GM19043 (cell line): ENCODE data around the gene KLK12.

ENCODE experiments used
- ATAC-seq: cut with Tn5 transposase; IDR thresholded peaks from one replicate; pipeline ENCODE4 v1.9.1; 2021; ENCODE audit warnings: low read depth; ENCODE audit not compliant: unreplicated experiment

KLK12 gene, protein sequence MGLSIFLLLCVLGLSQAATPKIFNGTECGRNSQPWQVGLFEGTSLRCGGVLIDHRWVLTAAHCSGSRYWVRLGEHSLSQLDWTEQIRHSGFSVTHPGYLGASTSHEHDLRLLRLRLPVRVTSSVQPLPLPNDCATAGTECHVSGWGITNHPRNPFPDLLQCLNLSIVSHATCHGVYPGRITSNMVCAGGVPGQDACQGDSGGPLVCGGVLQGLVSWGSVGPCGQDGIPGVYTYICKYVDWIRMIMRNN

DNA sequence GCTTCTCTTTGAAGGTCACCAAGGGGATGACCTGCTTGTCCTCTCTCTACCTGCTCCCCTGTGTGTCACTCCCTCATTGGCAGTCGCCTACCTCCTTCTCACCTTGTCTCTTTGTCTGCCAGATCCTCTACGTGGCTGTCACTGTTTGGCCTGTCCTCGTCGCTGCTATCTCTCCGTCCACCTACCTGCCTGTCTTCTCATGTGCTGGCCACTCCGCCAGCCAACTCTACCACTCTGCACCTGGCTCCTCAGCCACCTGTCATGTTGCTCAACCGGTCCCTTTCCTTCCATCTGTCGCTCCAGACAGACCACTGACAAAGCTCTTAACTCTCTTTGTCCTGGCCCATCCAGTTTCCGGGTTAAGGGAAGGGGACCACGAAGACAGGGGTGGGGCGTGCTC, at the start of gene KLK12:
Gene KLK12, minus strand, starts transcription at position 299 of the 400 bp plus-strand sequence. CDS start 381 bp downstream, outside the sequence.
- ATAC-seq: no peak

DNA sequence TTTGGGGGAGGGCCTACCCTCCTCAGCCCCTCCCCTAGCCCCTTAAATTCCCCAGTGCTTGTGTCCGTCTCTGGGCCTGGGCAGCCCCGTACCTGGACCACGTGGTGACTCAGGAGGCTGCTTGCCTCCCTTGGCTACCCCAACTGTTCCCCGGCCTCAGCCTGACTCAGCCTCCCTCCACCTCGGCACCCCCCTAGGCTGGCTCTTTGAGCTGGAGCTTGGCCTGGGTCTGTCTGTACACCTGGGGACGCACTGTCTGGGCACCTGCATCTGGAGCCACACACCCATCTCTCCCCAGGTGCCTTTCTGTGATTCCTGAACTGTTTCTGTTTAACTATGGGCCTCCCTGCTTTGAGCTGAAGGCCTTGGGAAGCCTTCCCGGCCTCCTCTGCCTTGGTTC, 49.7 kb upstream of the KLK12 start:
- ATAC-seq: no peak

DNA sequence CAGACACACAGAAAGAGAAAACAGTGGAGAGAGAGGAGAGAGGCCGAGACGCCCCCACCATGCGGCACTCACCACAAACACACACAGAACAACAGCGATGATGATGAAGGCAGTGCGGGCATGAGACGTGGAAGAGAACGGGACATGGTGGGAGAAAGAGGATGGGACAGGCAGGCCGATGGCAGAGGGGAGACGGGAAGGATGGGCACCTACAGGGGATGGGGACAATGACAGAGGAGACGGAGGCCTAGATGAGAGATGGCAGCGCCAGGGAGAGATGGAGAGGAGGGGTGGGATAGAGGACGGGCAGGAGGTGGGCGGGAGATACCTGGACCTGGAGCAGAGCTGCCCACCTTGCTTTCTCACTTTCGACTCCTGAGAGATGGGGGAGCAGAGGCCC, 49.0 kb upstream of the KLK12 start:
- ATAC-seq: no peak

DNA sequence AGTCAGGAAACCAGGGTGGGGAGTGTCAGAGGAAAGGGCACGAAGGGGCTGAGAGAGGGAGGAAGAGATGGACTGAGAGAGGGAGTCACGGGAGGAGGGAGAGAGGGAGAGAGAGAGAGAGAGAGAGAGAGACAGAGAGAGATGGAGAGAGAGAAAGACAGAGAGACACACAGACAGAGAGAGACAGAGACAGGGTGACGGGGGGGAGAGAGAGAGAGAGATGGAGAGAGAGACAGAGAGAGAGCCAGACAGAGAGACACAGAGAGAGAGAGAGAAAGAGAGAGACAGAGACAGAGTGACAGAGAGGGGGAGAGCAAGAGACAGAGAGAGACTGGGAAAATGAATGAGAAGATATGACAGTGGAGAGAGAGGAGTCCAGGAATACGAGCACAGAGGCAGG, 48.4 kb upstream of the KLK12 start:
- ATAC-seq: no peak

DNA sequence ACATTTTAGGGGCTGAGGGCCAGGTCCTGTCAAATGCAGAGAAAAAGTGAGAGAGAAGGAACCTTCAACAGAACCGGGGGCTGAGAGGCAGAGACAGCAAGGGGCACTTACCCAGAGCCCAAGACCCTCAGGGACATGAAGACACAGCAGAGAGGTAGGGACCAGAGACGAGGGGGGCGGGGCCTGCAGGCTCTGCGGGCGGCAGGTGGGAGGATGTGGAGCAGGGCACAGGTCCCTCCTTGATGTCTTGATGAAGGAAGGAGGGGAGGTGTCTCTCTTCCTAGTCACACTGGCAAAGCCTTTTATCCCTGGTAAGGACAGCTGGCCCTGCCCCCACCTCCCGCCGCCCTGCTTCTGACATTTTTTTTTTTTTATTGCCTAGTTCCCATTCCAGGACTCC, 47.8 kb upstream of the KLK12 start, which contains the start of gene KLK14:
Gene KLK14, minus strand, starts transcription at position 277 of the 400 bp plus-strand sequence. Its CDS starts 273 bp downstream, at position 4.
- no peak for ATAC-seq

DNA sequence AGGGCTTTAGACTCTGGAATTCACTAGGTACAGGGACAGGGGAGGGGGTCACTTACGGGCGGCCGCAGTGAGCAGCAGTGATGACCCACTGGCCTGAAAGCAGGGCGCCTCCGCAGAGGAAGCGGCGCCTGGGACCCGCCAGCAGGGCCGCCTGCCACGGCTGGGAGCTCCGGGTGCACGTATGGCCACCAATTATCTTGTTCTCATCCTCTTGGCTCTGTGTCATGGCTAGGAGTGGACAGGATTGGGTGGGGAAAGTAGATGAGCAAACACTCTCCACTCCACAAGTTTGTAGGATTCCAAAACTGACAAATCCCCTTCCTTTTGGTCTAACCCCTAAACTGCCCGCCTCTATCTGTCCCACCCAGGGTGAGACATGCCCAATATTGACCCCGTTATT, 46.7 kb upstream of the KLK12 start:
- ATAC-seq: no peak

DNA sequence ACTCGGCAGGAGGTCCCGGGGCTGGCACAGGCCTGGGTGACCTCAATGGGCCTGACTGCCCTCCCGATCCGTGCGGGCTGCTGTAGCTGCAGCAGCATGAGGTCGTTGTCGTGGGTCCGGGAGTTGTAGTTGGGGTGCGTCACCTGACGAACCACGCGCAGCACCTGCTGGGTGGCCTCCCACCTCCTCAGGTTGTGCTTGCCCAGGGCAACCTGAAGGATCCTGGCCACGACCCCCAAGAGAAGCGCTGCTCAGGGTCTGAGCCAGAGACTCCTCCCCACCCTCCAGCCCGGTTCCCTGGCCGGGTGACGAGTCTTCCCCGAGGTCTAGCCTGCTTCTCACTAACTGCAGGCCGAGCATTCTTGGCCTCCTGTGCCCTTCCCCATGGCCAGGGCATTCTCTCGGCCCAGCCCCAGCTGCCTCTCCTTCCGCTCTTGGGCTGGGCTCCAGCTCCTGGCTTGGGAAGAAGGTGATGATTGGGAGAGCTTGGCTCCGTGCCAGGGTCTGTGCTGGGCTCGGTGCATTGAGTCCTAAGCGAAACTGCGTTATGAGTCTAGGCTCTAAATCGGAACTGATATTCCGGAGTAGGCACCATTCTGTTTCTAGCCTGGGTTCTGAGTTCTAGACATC, 44.8 kb upstream of the KLK12 start:
- no peak for ATAC-seq

DNA sequence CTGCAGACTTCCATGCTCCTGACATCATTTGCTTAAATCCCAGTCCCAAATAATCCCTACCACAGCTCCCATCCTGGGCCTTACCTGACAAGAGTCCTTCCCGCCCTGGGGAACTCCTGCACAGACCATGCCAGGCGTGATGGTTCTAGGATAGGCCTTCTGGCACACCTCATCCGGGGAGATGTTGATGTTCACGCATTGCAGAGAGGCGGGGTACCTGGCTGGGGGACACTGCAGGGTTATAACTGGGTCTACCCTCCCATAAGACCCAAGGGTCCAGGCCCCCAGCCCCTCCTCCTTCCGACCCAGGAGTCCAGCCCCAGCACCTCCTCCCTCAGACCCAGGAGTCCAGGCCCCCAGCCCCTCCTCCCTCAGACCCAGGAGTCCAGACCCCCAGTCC, 43.9 kb upstream of the KLK12 start:
- no peak for ATAC-seq

DNA sequence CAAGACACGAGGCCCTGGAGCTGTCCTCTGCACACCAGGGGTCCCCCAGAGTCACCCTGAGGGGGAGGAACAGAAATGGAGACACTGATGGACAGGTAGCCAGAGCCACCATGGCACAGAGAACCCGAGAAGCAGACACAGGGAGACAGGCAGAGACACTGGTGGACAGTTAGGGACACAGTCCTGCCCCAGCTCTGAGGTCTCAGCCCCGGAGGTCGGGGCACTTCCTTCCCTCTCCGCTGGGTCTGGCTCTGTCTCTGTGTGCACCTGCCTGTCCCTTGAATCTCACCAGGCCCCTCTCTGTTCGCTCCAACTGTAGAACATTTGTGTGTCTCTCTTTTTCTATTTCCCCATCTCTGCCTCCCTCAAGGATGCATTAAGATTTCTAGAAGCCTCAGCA, 43.3 kb upstream of the KLK12 start:
- no peak for ATAC-seq

DNA sequence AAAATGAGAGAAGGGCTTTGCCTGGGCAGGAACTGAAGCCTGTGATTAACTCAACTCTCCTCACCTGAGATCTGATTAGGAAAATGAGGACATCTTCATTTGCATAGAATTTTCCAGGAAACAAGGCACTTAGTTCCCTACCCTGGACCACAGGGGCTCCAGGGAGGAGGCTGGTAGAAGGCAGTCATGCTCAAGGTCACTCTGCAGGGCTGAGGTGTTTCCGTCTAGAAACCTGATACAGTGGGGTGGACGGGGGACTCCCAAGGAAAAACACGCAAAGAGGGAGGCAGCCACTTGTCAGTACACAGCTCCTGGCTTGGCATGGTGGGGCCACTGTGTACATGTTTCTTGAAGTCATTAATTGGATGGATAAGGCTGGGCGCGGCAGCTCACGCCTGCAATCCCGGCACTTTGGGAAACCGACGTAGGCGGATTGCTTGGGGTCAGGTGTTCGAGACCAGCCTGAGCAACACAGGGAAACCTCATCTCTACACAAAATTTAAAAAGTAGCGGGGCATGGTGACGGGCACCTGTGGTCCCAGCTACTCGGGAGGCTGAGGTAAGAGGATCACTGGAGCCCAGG, 41.9 kb upstream of the KLK12 start:
- no peak for ATAC-seq

DNA sequence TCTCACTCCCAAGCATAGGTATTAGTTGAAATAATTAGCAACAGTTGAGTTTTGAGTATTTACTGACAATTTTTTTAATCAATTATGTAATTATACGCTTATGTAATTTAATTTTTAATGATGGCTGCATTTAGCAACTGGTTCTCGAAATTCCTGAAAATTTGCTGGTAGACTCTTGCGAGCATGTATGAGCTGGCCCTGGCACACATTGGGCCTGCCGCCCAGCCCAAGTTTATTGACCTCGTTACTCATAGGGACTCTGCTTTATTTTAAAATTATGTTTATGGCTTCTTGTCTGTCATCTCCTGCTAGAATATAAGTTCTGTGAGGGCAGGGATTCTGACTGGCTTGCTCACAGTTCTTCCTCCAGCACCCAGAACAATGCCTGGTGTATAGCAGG, 41.2 kb upstream of the KLK12 start:
- no peak for ATAC-seq

DNA sequence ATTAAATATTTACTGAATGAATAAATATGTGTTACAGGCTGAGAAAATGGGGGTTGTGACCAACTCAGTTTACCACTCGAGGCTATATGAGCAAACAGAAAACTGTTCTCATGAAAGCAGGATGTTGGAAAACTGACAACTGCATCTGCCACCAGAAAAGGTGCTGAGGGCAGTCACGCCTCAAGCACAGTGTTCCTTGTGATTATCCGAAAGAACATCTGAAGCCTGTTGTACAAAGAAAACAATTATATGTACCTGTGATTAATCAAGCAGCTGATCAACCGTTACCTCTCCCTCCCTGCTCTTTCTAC, 36.2 kb upstream of the KLK12 start:
- no peak for ATAC-seq

DNA sequence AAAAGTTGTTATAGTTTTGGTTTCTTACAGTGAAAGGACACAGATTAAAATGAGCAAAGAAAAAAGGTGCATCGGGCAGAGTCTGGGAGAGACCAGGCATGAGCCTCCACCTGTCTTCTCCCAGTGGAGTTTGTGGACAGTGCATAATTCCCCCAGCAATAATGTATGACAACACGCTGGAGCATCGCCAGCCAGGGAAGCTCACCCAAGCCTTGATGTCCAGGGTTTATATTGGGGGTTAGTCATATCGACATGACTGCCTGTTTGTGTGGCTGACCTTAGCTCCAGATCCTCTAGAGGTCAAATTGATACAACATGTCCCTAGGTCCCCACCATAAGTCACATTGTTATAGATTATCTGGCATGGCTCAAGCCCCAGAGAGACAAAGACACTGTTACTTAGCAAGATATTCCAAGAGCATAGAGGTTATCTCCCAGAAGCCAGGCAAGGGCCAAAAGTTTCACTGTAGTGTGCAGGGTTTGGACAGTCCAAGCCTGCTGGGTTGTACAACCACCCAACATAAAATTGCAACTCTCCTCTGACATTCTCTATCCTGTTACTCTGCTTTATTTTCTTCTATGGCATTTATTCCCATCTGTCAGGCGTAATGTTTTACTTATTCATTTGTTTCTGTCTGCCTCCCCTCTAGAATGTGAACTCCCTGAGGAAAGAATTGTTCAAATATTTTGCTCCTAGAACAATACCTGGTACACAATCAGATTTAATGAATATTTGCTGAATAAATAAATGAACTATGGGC, 35.7 kb upstream of the KLK12 start:
- no peak for ATAC-seq

DNA sequence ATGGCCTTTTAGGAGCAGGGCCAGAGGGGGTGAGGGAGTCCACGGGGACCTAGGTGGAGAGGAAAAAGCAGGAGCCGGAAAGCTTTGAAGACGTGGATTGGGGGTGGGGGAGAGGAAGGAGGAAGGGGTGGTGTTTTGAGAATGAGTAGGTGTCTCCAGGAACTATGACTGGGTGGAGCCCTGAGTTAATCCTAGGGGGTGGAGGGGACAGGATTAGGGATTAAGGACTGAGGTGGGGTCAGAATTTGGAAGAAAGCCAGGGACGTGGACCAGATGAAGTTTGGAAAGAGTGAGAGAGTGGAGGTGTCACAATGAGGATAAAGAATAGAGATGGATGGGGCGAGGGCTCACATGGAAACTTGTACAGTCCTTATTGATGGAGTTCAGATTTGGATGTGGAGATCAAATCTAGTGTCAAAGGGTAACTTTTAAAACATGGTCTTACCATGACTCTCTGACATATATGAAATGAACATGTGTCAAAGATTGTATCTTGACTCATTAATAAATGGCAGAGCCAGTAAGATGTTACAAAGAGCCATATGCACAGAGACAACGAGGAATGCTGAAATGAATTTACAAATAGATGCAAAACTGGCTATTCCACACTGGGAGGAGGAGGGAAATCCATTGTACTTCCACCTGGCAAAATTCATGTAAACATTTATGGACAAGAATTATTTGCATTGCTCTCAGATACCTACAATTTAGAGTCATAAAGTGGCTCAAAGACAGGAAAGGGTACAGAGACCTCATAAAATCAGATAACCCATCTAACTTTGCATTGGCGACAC, 31.8 kb upstream of the KLK12 start:
- ATAC-seq: no peak

DNA sequence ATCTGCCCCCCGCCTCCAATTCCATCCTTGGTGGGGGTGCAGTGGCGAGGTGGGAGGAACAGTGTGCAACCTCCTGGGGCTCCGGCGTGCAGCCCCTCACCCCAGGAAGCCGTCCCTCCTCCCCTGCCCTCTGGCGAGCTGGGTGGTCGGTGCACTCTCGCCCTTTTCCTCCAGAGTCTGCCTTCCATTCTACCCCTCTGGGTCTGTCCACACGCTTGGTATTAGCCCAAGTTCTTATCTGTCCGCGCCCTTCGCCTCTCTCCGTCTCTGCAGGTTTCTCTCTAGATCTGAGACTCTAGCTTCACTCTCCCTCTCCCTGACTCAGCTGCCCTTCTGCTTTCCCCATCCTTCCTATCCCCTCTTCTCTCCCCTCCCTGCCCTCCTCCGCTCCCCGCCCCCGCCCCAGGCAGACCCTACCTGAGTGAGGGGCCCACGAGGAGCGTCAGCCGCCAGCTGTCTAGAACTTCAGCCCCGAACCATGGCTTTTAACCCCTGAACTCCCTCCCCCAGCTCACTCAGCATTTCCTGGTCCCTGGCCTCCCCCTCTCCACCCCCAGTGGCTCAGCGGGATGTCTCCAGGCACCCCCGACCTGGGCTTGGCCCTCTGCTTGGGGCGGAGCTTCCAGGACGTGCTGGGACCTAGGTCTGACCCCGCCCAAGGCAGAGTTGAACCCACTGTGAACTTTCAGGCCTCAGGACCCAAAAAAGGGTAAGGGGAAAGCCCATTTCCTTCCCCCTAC, 30.6 kb upstream of the KLK12 start:
- ATAC-seq: no peak

DNA sequence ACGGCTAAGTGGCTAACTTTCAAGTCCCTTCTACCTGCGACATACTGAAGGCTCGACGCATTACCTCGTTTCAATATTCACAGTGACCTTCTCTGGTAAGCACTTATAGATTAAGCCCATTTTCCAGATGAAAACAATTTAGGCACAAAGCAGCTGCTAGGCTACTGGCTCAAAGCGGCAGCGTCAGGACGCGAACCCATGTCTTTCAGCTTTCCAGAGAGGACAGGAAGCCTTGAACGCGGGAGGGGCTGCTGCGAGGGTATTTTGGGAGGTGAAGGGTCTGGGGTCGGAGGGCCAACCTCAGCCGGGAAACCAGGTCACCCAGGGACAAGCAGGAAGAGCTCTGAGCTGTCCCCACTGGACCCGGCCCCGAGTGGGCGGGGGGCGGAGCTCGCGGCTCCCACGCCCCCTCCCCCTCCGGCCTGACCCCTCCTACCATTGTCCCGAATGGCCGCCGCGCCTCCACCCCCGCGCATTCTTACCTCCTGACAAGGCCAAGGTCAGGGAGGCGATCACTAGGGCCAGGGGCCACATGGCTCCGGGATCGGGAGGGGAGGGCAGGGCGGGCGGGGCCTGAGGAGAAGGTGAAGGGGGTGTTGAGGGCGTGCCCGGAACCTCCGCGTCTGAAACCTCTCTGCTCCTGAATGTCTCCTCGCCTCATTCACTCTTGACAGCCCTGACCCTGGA, 29.9 kb upstream of the KLK12 start, which contains the start of gene KLK13:
Gene KLK13, minus strand, starts transcription at position 559 of the 687 bp plus-strand sequence. Its CDS starts 25 bp downstream, at position 534.
- no peak for ATAC-seq

DNA sequence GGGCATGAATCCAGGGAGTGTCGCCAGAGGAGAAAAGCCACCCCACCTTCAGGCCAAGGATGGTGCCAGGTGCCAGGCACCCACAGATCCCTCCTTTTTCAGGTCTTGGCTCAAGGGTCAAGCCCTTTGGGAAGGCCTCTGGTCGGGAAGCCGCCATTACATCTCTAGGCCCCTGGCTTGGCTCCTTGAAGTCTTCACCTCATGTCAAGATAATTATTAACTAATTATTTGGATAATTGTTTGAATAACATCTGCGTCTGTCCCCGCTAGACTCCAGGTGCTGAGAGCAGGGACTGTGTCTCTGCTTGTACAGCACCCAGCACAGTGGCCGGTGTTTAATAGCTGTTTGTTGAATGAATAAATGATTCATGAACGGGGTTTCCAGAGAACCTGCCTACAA, 28.9 kb upstream of the KLK12 start:
- no peak for ATAC-seq

DNA sequence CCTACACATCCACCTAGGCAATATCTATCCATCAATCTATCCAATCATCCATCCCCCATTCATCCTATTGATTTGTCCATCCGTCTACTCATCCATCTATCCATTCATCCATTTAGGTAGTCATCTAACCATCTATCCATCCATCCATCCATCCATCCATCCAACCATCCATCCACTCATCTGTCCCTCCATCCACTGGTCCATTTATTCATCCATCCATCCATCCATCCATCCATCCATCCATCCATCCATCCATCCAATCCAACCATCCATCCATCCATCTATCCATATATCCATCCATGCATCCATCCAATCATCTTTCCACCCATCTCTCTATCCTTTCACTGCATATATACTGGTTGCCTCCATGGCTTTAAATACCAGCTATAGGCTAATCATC, 26.2 kb upstream of the KLK12 start:
- ATAC-seq: no peak

DNA sequence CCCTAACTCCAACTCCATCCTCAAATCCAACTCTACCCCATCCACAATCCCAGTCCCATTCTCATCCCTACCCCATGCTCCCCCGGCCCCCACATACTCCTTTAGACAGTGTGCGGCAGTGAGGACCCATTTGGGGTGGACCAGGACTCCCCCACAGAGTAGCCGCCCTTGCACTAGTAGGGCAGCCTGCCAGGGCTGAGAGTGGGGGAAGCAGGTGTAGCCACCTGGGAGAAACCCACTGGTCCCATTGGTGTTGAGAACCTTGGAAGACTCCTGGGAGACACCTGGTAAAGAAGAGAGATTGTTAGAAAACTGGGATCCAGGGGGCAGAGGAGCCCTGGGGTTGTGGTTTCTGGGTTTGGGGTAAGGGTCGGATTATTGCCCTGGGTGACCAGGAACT, 25.5 kb upstream of the KLK12 start:
- no peak for ATAC-seq
